Spleen (tissue), 7 donors: Measurements from ENCODE around the gene C2orf69.

Source experiments
- POLR2A ChIP-seq, 3 donors: fragments of 450-650 bp; IDR thresholded peaks; one replicate each; pipeline ENCODE4 v1.5.1; 2017; ENCODE audit warnings: antibody characterized with exemption in 3 of 3, mild to moderate bottlenecking in 1 of 3
- POLR2AphosphoS5 ChIP-seq, 3 donors: sonication (generic); formaldehyde crosslinking; IDR thresholded peaks; one replicate each; pipeline ENCODE4 v1.5.1; 2017; ENCODE audit warnings: antibody characterized with exemption in 3 of 3
- TF ChIP-seq, protein P1 (sequence below), 11 experiments: fragments of 200-600 bp in 7 of 11; fragments of 450-650 bp in 4 of 11; sonication (generic) in 4 of 11; IDR thresholded peaks in 8 of 11; conservative IDR thresholded peaks in 3 of 11; 1 replicate in 7 of 11; 2 replicates in 4 of 11; pipeline versions ENCODE4 v1.4.0 to v1.8.0; 2016 to 2021; ENCODE audit warnings: antibody characterized with exemption in 11 of 11, inconsistent platforms in 4 of 11, mild to moderate bottlenecking in 1 of 11
- donor health status: DM: no; HTN: no; CAD: no; lungs with moderate emphysema.
- donor health status: DM: no; HTN: no; CAD: no.
- donor health status: DM: no; HTN: no; CAD: no.

DNA sequence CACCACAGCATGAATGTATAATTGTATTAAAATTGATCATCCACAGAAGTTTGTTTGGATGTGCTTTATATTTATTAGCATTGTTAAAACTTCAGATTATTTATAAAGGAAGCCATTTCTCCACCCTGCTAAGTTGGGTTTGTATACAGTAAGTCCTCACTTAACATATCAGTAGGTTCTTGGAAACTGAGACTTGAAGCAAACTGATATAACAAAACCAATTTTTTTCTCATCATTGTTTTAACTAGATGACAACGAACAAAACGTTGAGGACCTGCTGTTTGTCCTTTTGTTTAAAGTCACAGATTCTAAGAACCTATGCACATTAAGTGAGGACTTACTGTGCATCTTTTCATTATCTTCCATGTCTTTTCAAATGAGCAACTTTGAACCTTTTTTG, 17.1 kb downstream of the C2orf69 start:
- TF ChIP-seq POLR2AphosphoS5 (IDR thresholded peaks at IDR 0.05) (no peak), POLR2A (IDR thresholded peaks at IDR 0.05) (no peak)
- TF ChIP-seq, protein P1, sequence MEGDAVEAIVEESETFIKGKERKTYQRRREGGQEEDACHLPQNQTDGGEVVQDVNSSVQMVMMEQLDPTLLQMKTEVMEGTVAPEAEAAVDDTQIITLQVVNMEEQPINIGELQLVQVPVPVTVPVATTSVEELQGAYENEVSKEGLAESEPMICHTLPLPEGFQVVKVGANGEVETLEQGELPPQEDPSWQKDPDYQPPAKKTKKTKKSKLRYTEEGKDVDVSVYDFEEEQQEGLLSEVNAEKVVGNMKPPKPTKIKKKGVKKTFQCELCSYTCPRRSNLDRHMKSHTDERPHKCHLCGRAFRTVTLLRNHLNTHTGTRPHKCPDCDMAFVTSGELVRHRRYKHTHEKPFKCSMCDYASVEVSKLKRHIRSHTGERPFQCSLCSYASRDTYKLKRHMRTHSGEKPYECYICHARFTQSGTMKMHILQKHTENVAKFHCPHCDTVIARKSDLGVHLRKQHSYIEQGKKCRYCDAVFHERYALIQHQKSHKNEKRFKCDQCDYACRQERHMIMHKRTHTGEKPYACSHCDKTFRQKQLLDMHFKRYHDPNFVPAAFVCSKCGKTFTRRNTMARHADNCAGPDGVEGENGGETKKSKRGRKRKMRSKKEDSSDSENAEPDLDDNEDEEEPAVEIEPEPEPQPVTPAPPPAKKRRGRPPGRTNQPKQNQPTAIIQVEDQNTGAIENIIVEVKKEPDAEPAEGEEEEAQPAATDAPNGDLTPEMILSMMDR (IDR thresholded peaks at IDR 0.05 in 8 of 11, conservative IDR thresholded peaks at IDR 0.05 in 3 of 11), result no peak
